Central memory CD4-positive, alpha-beta T cell (primary cell): ENCODE measurements around the gene OAF.
A peak's percentile ranks its signal among the peaks of the same experiment; 100 is the strongest.
"Not testable (repeated sequence)": the region's sequence is repeated elsewhere in the genome, so short reads cannot be mapped to it uniquely, and the experiment has no call there.

ENCODE experiments used
- DNase-seq: peaks from one replicate; pipeline ENCODE4 v3.0.0; 2022
- total RNA-seq, 3 experiments: gene quantifications; one replicate each; lab custom pipeline; 2026; lab: John Stamatoyannopoulos, UW

The OAF gene
- total RNA-seq: 1.2 to 3.6 (median 1.5) reads per million in 3 experiments

DNA sequence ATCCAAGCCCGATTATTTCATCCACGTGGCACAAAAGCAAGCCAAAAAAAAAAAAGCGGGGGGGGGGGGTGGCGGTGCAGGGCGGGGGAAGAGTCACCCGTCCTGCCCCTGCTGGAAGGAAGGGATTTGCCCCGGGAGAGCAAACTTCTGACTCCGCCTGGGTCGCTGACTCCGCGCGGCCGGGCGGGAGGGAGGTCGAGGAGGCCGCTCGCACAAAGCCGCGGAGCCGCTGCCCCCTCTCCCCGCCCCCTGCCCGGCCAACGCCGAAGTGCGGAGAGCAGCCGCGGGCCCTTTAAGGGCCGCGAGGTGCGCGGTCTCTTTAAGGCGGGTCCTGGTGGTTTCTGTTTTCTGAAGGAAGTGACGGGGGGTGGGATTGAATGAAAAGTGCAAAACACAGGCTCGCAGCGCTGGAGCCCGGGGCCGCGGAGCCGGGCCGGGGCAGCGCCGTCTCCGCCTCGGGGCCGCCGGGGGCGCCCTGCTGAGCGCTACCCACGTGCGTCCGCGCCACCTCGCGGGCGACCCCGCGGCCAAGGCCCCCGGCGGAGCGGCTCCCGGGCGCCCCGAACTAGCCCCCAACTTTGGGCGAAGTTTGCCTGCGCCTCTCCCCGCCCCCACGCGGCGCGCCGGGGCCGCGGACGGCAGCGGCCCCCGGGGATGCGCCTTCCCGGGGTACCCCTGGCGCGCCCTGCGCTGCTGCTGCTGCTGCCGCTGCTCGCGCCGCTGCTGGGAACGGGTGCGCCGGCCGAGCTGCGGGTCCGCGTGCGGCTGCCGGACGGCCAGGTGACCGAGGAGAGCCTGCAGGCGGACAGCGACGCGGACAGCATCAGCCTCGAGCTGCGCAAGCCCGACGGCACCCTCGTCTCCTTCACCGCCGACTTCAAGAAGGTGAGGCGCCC, at the start of gene OAF:
TSS of gene OAF (plus strand) at position 407 of the 896 bp plus-strand sequence. CDS start at position 655, 248 bp downstream.
- DNase-seq: peak; percentile 63

DNA sequence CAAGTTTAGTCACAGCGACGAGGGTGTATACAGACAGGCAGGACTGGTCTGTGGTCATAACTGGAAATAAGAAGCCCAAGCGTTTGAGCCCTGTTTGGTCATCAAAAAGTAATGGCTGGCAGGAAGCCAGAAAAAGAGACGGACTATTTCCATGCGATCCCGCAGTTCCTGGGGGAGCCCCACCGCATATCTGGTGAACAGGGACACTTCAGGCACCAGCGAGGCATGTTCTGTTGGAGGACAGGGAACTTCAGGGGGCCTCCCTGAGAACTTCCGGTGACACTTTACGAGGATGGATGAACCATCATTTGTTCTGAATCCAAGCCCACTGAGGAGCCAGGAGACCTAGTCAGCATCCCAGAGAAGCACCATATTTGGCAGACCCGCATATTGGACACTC, 43.2 kb upstream of the OAF start:
- DNase-seq: no peak

DNA sequence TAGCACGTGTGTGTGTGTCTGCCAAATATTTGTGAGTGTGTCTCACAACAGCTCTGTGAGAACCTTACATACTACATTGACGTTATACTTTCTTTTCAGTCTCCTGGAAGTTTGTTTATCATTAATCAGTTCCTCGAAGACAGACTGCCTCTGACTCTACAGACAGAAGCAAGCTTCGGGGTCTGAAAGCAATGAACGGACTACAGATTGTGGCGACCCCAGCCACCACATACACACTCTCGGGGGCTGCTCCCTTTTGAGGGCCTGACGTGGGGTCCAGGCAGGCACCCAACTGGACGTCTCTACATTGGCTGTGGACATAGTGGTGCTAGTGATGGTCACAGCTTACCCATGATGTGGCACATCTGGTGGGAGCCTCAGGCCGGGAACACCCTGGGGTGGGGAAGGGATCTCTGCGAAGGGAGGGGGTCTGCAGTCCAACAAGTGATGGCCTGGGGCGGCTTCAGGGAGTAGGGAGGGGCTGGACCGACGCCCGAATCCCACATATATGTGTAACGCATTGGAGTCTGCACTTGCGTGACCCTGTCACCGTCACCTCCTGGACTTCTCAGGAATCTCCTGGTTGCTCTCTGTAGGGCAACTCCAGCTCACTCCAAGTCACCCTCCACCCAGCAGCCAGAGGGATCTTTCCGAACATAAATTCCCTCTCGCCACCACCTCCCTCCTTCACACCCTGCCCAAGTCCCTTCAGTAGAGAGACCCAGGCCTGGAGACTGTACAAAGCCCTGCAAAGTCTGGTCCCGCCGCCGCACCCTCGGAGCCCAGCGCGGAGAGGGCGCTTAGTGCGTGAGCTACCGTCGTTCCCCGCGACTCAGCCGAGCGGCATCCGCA, 42.5 kb upstream of the OAF start:
- DNase-seq: no peak

DNA sequence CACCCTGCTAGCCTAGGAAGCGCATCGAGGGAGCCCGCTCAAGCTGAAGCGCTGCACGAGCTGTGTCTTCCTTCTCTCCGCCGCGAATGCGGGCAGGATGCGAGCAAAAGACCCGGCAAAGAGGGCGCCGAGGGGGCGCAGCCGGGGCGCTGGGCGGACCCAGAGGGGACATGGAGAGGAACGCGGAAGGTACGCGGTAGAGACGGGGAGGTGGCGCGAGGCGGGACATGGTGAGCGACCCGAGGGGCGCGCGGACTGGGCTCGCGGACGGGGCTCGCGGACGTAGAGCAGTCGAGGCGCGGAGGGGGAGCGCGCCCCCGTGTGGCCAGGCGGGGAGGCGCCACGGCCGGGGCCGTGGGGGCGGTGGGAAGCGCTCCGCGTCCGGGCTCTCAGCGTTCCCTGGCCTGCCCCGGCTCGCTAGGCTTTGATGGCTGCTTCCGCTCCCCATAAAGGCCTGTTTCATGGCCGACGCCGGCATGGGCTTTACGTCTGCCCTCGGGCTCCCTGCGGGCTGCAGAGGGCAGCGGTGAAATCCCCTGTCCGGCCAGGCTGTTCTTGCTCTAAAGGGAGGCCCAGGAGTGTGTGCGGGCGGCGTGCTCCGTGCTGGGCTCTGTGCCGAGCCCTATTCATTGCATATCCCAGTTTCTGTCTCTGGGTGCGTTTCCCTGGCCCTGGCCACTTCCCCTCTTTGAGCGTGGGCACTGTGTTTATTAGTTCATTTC, 41.7 kb upstream of the OAF start:
- peak; percentile 25 for DNase-seq

DNA sequence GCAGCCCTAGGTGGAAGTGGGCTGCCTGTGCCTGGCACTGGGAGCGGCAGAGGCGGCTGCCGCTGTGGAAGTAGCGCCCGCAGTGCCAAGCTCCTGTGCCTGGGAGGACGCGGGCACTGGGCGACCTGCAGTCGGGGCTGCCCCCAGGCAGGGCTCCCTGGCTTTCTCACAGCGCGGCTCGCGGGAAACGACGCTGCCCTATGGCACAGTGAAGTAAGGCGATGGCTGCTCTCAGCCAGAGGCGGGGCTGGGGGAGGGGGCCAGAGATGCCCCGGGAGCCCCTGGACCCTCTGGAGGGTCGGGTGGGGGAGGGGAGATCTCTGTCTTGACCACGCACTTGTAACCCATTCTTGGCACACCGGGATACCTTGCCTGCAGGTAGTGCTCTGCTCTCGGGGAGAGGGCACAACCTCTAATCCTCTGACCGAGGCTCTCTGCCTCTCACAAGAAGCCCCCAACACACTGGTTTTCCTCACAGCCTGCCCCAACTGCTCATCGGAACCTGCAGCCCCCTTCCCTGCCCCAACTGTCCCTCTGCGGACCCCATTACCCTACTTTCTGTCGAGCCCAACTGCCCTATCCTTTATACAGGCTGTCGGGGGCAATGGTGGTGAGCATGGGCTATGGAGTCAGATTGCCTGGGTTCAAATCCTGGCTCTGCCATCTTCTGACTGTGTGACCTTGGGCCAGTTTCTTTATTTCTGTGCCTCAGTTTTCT, 40.7 kb upstream of the OAF start:
- no peak for DNase-seq

DNA sequence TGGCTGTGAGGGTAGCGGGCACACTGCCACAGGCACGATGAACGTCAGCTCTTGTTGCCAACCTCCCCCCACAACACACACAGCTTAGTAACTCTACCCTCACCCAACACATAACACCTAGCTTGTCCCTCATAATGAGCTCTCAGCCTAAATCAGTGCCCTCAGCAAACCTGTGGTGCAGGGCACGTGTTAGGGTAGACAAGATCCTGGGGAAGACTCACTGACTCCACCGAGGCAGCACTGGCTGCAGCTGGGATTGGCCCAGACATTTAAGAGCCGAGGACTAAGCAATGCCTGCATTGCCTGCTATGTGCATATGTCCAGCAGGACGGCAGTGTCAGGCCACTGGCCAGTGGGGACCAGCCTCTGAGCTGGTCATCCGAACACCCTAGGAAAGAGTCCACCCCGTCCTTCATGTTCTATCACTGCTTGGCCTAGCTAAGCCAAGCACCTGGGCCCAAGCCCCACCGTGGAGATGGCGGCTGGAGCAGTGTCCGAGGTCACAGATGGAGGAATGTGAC, 40.0 kb upstream of the OAF start:
- DNase-seq: no peak

DNA sequence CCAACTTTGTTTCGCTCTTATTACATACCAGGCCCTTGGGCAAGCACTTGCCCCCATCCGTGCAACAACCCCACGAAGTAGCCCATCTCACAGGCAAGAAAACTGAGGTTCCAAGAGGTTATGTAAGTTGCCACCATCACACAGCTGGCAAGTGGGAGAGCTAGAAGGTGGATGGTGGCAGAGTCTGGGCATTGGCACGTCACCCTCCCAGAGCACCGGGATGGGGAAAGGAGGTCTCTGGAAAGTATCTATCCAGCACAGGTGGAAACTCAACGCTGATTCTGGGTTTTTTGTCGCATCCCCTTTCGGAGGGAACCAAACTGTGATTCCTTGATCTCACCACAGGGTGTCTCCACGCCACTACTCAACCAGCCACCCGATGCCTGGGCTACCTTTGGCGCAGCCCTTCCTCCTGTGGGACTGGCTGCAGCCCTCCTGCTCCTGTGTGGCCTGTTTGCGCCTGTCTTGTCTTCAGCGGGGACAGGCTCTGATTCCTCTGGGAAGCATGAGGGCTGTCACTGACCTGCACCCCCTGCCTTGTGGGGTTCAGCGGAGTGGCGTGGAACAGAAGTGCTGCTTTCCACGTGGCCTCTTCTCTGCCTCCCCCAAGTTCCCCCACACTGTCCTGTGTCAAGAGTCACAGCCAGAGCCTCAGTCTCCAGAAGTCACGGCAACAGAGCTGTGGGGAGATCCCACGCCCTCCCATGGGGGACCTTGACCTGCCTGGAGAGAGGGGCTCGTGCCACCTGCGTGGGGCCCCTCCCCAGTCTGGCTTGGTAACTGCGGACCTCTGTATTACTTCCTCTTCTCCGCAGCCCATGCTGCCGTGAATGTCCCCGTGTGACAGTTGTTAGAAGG, 38.5 kb upstream of the OAF start:
- DNase-seq: peak; percentile 28

DNA sequence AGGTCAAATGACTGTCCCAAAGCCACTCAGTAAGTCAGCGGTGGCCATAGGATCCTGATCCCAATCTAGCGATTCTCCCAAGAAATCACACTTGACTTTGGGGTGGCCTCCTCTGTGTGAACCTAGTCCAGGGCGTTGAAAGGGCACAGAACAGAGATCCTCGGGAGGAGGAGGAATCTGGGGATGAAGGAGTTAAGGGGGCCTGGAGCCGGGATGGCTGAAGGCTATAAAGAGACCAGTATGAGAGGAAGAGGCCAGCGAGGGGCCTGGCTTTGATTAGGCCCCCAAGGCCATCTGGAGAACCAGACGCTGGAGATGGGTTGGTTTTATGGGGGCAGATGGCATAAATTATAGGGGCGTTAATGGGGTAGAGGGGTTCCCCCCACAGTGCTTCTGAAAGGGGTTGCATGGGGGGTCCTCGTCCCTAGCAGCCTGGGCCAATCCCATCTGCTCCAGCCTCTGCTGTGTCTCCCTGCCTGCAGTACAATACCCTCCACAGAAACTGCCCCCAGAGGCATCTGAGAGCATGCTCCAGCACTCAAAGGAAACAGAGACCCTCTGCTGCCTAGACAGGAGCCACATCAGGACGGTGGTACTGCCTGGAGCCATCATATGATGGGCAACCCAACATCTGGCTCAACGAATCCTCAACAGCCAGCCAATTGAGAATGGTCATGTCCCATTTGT, 37.7 kb upstream of the OAF start:
- no peak for DNase-seq

DNA sequence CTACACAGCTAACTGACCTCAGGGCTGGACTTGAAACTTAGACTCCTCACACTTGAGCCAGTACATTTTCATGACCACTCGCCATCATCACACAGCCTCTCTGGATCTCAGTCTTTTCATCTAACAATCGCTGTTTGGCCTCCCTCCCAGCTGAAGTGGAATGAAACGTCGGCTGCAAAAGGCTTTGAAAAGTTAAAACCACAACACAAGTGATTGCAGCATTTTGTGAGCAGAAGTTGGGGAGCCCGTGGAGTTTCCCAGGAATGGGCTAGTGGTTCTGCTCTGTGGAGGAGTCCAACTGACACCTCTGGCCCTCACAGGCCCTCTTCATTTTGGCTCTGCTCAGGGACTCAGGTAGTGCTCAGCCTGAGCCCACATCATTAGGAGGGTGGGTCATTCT, 37.0 kb upstream of the OAF start:
- DNase-seq: no peak

DNA sequence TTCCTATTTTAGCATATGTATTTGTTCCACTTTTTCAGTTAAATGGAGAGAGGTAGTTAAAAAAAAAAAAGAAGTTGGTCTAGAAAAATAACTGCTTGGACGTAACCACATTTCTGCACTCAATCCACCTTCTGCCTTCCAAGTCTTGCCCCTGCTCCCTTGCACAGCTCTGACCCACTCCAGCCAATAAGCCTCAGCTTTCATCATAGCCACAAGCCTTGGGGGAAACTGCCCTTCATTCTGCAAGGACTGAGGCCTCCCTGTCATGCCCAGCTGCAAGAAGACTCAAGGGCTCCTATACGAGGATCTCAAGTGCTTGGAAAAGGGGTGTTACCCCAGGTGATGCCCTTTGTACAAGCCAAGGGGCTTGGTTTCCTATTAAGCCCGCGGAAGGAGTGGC, 36.0 kb upstream of the OAF start:
- DNase-seq: no peak

DNA sequence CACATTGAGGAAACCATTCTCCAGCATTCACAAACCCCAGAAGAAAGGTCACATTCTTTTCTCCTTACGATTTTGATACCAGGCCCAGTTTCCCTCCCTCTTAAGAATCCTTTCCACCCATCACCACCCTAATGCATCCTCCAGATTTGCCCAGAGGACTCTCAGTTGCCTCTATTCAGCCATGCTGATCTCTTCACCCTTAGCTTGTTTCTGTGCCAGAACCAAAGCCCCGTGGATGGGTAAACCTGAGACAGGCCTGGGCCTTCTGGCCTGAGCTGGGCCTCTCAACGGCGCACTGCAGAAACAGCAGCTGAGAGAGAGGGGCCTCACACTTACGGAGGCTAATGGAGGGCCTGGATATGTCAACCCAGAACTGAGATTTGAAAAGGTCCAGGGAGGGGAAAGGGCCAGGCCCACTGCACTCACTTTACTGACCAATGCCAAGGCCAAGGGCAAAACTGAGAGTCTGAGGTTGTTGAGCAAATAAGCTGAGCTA, 32.2 kb upstream of the OAF start:
- no peak for DNase-seq

DNA sequence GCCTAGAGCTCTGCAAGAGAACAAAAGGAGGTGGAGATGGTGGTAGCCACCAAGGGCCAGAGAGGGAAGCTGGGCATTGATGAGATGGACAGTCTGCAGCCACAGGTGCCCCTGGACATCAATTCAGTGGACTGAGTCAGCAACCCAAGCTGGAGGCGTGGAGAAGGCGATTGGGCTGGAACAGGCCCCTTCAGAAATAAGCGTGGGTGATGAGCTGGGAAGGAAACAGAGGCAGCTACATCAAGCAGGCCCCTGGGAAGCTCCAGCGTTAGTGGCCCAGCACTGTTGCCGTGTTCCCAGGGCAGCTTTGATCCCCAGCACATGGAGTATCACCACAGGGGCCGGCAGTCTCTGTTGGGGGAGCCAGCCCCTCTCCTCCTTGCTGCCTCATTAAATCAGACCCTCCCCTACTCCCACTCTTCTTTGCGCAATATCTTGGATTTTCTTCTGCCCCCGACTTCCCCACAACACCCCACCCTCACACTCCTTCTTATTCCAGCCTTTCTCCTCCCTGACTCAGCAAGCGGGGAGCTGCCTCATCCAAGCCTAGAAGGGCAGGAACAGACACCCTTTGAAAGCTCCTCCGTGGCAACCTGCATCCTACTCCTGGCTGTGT, 31.7 kb upstream of the OAF start:
- DNase-seq: no peak

DNA sequence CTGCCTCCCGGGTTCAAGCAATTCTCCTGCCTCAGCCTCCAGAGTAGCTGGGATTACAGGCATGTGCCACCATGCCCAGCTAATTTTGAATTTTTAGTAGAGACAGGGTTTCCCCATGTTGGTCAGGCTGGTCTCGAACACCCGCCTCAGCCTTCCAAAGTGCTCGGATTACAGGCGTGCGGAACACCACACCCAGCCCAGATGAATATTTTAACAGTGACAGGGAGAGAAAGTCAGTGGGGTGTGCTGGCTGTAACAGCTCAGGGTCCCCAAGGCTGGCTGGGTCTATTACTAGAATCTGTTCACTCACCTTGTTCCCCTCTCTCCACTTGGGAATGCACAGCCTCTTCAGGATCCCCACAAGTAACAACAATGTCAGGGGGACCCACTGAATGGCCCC, 30.8 kb upstream of the OAF start:
- DNase-seq: not testable (repeated sequence)

DNA sequence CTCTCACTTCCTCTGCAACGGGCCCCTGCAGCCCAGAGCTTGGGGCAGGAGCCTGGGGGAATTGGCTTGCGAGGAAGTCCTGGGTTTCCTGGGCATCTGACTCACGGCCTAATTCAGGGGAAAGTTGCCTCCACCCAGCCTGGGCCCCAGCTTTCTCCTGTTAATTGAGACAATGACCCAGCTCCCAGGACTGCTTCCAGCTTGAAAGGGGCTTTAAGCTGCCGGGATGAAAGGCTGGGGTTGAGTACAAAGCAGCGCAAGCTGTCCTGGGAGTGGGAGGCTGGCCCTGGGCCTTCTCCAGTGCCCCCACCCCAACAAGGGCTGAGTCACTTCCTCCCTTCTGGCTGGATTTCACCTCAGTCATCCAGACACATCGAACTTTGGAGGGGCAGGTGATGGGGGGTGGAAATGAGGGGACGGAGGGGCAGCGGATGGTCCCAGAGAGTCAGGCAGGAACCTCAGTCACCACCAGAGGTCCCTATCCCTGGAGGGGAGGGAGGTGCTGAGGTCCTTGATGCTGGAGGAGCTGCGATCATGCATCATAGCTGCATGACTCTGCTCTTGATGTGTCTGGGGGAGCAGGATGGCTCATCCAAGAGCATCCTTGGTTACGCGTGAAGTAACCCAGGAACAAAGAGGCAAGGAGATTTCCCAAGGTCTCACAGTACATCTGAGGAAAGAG, 30.1 kb upstream of the OAF start:
- no peak for DNase-seq

DNA sequence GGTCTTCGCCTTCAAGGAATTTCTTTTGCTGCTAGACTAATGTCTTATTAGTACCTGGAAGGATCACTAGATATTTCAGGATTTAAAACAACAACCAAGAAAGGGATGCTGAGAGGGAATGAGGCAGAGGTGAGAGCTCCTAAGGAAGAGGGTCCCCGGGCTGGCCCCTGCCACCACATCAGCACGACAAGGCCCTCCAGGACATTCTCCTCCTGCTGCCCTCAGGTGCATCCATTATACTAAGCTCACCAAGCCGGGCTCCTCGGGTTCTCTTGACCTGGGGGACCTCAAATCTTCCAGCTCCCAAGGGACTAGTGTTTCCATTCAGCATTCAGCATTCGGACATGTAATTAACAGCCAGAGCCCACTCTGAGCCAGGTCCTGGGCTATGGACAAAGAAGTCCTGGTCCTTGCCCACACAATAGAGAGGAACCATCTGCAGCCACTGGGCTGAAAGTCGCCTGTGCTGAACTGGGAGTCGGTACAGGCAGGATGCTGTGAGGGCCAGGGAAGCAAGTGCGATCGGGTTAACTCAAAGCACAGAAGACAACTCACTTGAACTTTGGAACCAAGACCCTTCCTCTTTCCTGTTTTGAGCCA, 29.4 kb upstream of the OAF start:
- DNase-seq: no peak

DNA sequence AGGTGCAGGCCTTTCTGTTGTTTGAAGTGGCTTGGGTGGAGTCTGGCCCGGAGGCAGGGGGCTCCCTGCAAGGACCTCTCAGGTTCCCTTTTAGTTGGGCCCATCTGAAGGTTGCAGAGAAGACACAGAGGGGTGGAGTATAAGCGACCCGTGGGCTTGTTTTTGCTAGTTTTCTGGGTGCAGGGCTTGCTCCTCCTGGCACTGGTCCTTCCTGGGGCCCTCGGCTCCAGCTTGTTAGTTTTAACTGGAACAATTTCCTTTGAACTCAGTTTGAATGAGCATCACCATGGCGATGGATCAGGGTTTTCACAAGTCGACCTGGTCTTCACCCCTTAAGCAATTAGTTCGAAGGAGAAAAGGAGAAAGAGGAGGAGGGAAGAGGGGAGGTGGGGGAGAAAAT, 28.5 kb upstream of the OAF start:
- no peak for DNase-seq

DNA sequence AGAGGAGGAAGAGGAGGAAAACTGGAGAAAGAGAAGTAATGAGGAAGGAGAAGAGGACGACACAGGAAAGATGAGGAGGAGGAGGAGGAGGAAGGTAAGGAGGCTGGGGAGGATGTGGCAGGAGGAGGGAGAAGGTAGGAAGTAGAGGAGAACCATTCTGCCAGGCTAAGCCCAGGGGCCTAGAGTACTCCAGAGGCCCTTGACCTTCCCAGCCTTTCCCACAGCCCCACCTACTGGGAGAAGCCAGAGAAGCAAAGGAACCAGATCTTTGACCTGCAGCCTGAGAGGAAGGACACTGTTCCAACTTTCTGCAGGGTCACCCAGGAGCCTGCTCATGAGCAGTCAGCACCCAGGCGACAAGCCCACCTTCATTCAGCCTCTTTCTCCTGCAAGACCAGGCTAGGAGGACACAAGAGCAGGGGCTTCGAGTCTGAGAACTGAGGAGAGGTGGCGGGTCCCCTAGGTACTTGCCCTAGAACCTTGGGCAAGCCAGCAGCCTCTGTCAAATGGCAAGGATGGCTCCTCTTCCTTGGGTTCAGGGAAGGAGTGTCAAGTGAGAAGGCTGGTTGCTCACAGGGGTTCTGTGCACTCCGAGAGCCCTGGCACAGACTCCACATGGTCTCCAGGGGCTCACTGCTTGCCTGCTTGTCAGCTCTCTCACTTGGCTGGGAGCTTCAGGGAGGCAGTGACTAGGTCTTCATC, 27.9 kb upstream of the OAF start:
- no peak for DNase-seq

DNA sequence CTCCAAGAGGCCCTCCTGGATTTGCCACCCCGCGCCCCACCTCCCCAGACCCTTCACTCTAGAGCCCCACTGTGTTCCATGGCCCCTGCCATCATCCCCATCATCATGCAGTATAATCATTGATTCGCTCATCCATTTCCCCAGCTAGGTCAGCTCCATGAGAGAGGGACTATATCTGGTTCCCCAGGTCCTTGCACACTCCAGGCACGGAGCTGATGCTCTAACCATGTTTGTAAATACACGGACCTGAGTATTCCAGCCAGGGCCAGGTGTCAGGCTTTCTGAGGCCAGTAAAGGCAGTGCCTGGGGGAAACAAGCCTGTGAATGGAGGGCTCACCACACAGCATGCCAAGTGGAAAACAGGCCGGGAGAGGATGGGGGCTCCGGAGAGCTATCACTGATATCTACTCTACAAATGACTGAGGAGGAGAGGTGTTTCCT, 27.1 kb upstream of the OAF start:
- no peak for DNase-seq
